HCT116 (cell line): ENCODE data around the gene THAP11. TPM values are rescaled to one million over a fixed set of nuclear protein-coding genes. Genes with fewer than 3 reads are reported as not detected.

Experiments used
- ATAC-seq: fragments of 200-7000 bp; cut with Tn5 transposase; 2 replicates; pipeline ENCODE4 v1.9.1; 2020; ENCODE audit warnings: mild to moderate bottlenecking, moderate library complexity
- BruUV-seq: library from RNA; stranded (reverse); fragments of 400-500 nt; replicated peaks from 2 replicates; lab custom pipeline; 2021; lab: Mats Ljungman, UMichigan
- CTCF ChIA-PET: fragments of 300-600 bp; sonication (Branson Sonifier 250); formaldehyde crosslinking; loops from one replicate; lab custom pipeline; 2021; ENCODE audit warnings: antibody characterized with exemption; lab: Charles Lee
- POLR2A ChIA-PET: fragments of 300-600, 350-600 bp; sonication (Branson Sonifier 250); formaldehyde crosslinking; loops from one replicate; lab custom pipeline; 2021; ENCODE audit warnings: antibody characterized with exemption; lab: Charles Lee
- RAD21 ChIA-PET, 2 experiments: fragments of 300-600 bp; sonication (Branson Sonifier 250); formaldehyde crosslinking; loops; one replicate each; lab custom pipeline; 2023; ENCODE audit warnings: low total read pairs in 2 of 2; ENCODE audit not compliant: uncharacterized antibody in 2 of 2, unreplicated experiment in 2 of 2, low non-redundant PET in 1 of 2; lab: Charles Lee
- DNase-seq: peaks from one replicate; pipeline ENCODE4 v3.0.0-alpha.2; 2010; ENCODE audit warnings: low read depth, low spot score
- H2AFZ ChIP-seq: fragments of 200-600 bp; shearing (Covaris generic), sonication (generic); 2 replicates; pipeline ENCODE4 v1.6.1; 2017; ENCODE audit warnings: low read depth, mixed run types, mixed read lengths, antibody characterized with exemption, low read length; ENCODE audit not compliant: poor library complexity, severe bottlenecking
- H3K27ac ChIP-seq: 2 replicates; pipeline ENCODE4 v1.5.1; 2012; ENCODE audit warnings: low read depth, low read length
- H3K27me3 ChIP-seq: fragments of 200-600 bp; sonication (generic); 2 replicates; pipeline ENCODE4 v1.6.1; 2016; ENCODE audit warnings: mixed run types, low read length, mixed read lengths; ENCODE audit not compliant: insufficient read depth
- H3K36me3 ChIP-seq, 2 experiments: fragments of 200-500 bp in 1 of 2; fragments of 200-600 bp in 1 of 2; sonication (Bioruptor generic) in 1 of 2; sonication (generic) in 1 of 2; 2 replicates each; pipeline versions ENCODE4 v1.5.1 to v1.6.1; 2014 to 2016; ENCODE audit warnings: low read length in 2 of 2, inconsistent platforms in 1 of 2, mixed read lengths in 1 of 2, mixed run types in 1 of 2; ENCODE audit not compliant: insufficient read depth in 2 of 2, control insufficient read depth in 1 of 2
- H3K4me1 ChIP-seq, 2 experiments: fragments of 200-600 bp in 1 of 2; sonication (generic) in 1 of 2; 2 replicates each; pipeline versions ENCODE4 v1.5.1 to v1.6.1; 2012 to 2017; ENCODE audit warnings: low read length in 2 of 2, inconsistent platforms in 1 of 2, mild to moderate bottlenecking in 1 of 2, mixed read lengths in 1 of 2, mixed run types in 1 of 2, moderate library complexity in 1 of 2; ENCODE audit not compliant: insufficient read depth in 2 of 2, control insufficient read depth in 1 of 2
- H3K4me2 ChIP-seq: fragments of 200-600 bp; sonication (generic); 2 replicates; pipeline ENCODE4 v1.6.1; 2017; ENCODE audit warnings: mixed run types, low read length, mixed read lengths
- H3K4me3 ChIP-seq, 2 experiments: fragments of 200-600 bp in 1 of 2; sonication (generic) in 1 of 2; replicated peaks in 1 of 2; 2 replicates each; pipeline ENCODE4 v1.5.1; 2011 to 2016; ENCODE audit warnings: low read length in 2 of 2, control low read depth in 1 of 2, low read depth in 1 of 2, mild to moderate bottlenecking in 1 of 2, mixed read lengths in 1 of 2, mixed run types in 1 of 2
- H3K79me2 ChIP-seq: fragments of 200-600 bp; sonication (generic); 2 replicates; pipeline ENCODE4 v1.6.1; 2017; ENCODE audit warnings: mild to moderate bottlenecking, mixed run types, low read length, moderate library complexity, mixed read lengths; ENCODE audit not compliant: insufficient read depth
- H3K9ac ChIP-seq: fragments of 200-600 bp; sonication (generic); 2 replicates; pipeline ENCODE4 v1.6.1; 2016; ENCODE audit warnings: low read length, mixed read lengths
- H3K9me2 ChIP-seq: fragments of 200-600 bp; sonication (generic), shearing (Covaris generic); 2 replicates; pipeline ENCODE4 v1.6.1; 2017; ENCODE audit warnings: mixed run types, mild to moderate bottlenecking, moderate library complexity; ENCODE audit not compliant: insufficient read depth
- H3K9me3 ChIP-seq, 2 experiments: fragments of 200-500 bp in 1 of 2; fragments of 200-600 bp in 1 of 2; sonication (Bioruptor generic) in 1 of 2; sonication (generic) in 1 of 2; 2 replicates each; pipeline ENCODE4 v1.6.1; 2014 to 2017; ENCODE audit warnings: low read length in 2 of 2, mixed read lengths in 2 of 2, inconsistent platforms in 1 of 2, low read depth in 1 of 2, mild to moderate bottlenecking in 1 of 2, mixed run types in 1 of 2, moderate library complexity in 1 of 2; ENCODE audit not compliant: control insufficient read depth in 1 of 2, insufficient read depth in 1 of 2
- H4K20me1 ChIP-seq: fragments of 200-600 bp; sonication (generic), shearing (Covaris generic); 2 replicates; pipeline ENCODE4 v1.6.1; 2017; ENCODE audit warnings: mixed run types, mild to moderate bottlenecking, moderate library complexity; ENCODE audit not compliant: insufficient read depth
- CEBPB ChIP-seq: IDR thresholded peaks from 2 replicates; pipeline ENCODE4 v1.6.1; 2012; ENCODE audit warnings: low read depth
- CTCF ChIP-seq, 3 experiments: fragments of 200-600 bp in 1 of 3; sonication (generic) in 1 of 3; IDR thresholded peaks in 2 of 3; conservative IDR thresholded peaks in 1 of 3; 2 replicates each; pipeline ENCODE4 v1.5.1; 2012 to 2017; ENCODE audit warnings: low read depth in 2 of 3, low read length in 2 of 3, antibody characterized with exemption in 1 of 3, borderline replicate concordance in 1 of 3, control low read depth in 1 of 3, mild to moderate bottlenecking in 1 of 3, mixed read lengths in 1 of 3, mixed run types in 1 of 3, moderate library complexity in 1 of 3; ENCODE audit not compliant: insufficient read depth in 1 of 3
- EGR1 ChIP-seq: IDR thresholded peaks from 2 replicates; pipeline ENCODE4 v1.6.1; 2012; ENCODE audit warnings: low read depth
- ELF1 ChIP-seq: IDR thresholded peaks from 2 replicates; pipeline ENCODE4 v1.6.1; 2012; ENCODE audit warnings: low read depth, borderline replicate concordance
- EZH2phosphoT487 ChIP-seq: fragments of 200-600 bp; IDR thresholded peaks from 2 replicates; pipeline ENCODE4 v1.6.1; 2018; ENCODE audit warnings: antibody characterized with exemption, borderline replicate concordance
- FOSL1 ChIP-seq: IDR thresholded peaks from 2 replicates; pipeline ENCODE4 v1.6.1; 2012; ENCODE audit warnings: low read depth
- JUND ChIP-seq: IDR thresholded peaks from 2 replicates; pipeline ENCODE4 v1.6.1; 2012
- MAX ChIP-seq: IDR thresholded peaks from 2 replicates; pipeline ENCODE4 v1.6.1; 2012
- POLR2A ChIP-seq: IDR thresholded peaks from 2 replicates; pipeline ENCODE4 v1.7.0; 2011; ENCODE audit warnings: borderline replicate concordance; ENCODE audit not compliant: insufficient read depth, insufficient read length; ENCODE audit errors: extremely low read depth
- POLR2AphosphoS5 ChIP-seq: IDR thresholded peaks from 2 replicates; pipeline ENCODE4 v1.6.1; 2011; ENCODE audit warnings: mild to moderate bottlenecking, low read depth, low read length, moderate library complexity
- RAD21 ChIP-seq: IDR thresholded peaks from 2 replicates; pipeline ENCODE4 v1.6.1; 2012; ENCODE audit warnings: low read depth, mild to moderate bottlenecking
- REST ChIP-seq: IDR thresholded peaks from 2 replicates; pipeline ENCODE4 v1.6.1; 2012; ENCODE audit warnings: low read depth
- SP1 ChIP-seq: IDR thresholded peaks from 2 replicates; pipeline ENCODE4 v1.6.1; 2012; ENCODE audit warnings: low read depth
- SRF ChIP-seq: IDR thresholded peaks from 2 replicates; pipeline ENCODE4 v1.6.1; 2012; ENCODE audit warnings: low read depth
- YY1 ChIP-seq: IDR thresholded peaks from 2 replicates; pipeline ENCODE4 v1.6.1; 2011; ENCODE audit warnings: low read length, low read depth, moderate library complexity, mild to moderate bottlenecking; ENCODE audit not compliant: insufficient replicate concordance; ENCODE audit errors: extremely low read depth
- ZBTB33 ChIP-seq: IDR thresholded peaks from 2 replicates; pipeline ENCODE4 v1.6.1; 2011; ENCODE audit warnings: mild to moderate bottlenecking, low read length, moderate library complexity; ENCODE audit not compliant: insufficient replicate concordance; ENCODE audit errors: extremely low read depth
- ZNF274 ChIP-seq: fragments of 200-500 bp; sonication (Bioruptor generic); IDR thresholded peaks from 2 replicates; pipeline ENCODE4 v1.6.1; 2014; ENCODE audit warnings: mild to moderate bottlenecking, low read depth, low read length, inconsistent platforms
- intact Hi-C: fragments of 100-400 bp; cut with micrococcal nuclease; formaldehyde crosslinking; loops from 2 replicates; pipeline ENCODE4 v1.10.0; 2022
- total RNA-seq: library from RNA; stranded (reverse); gene quantifications from one replicate; pipeline ENCODE4 v1.2.1, GENCODE V29; 2021; ENCODE audit not compliant: unreplicated experiment

THAP11 gene
- total RNA-seq, 1 experiment from 2014 or later: 25.4 TPM

GRCh38 chr16:67822511-67822910, 19.6 kb upstream of the THAP11 start:
- ChIA-PET CTCF (no interaction called here), POLR2A (no interaction called here)
- Histone ChIP-seq H3K9me3 (no peaks in the 10 kb centered on the region), H3K4me1 (no peaks in the 10 kb centered on the region)
- intact Hi-C loops: no loop called here
- TF ChIP-seq RAD21: no peak
- TF ChIP-seq FOSL1: no peak
- no peak for TF ChIP-seq CEBPB
- TF ChIP-seq ZBTB33: no peak
- TF ChIP-seq POLR2AphosphoS5: no peak
- no peak for TF ChIP-seq YY1
- TF ChIP-seq EZH2phosphoT487: no peak
- no peak for TF ChIP-seq SP1
- TF ChIP-seq REST: no peak
- TF ChIP-seq EGR1: no peak
- TF ChIP-seq ELF1: no peak
- TF ChIP-seq SRF: no peak
- no peak for TF ChIP-seq MAX
- TF ChIP-seq CTCF (IDR thresholded peaks at IDR 0.05 in 2 of 3, conservative IDR thresholded peaks at IDR 0.05 in 1 of 3; ENCODE audit: borderline replicate concordance in 1 of 3, insufficient read depth in 1 of 3, low read depth in 2 of 3, low read length in 2 of 3): no peak
- no peak for TF ChIP-seq JUND
- no peak for TF ChIP-seq ZNF274
- no peak for TF ChIP-seq POLR2A
- TF ChIP-seq, all 23 proteins: peak for 0
- no peaks in the 10 kb centered on the region for H4K20me1 ChIP-seq
- H3K9ac ChIP-seq: no peak overlapping the region
- no peak overlapping the region for H2AFZ ChIP-seq
- H3K9me2 ChIP-seq: no peaks in the 10 kb centered on the region
- H3K27me3 ChIP-seq: no peaks in the 10 kb centered on the region
- BruUV-seq: no TSS peak
- DNase-seq: no peak
- H3K4me2 ChIP-seq: no peak overlapping the region
- no peak overlapping the region for H3K4me3 ChIP-seq
- H3K79me2 ChIP-seq: no peaks in the 10 kb centered on the region
- no peaks in the 10 kb centered on the region for H3K36me3 ChIP-seq
- RAD21 ChIA-PET: no interaction called here
- no peak overlapping the region for H3K27ac ChIP-seq
- no peak for ATAC-seq
